HG02981 (cell line): ENCODE data around the gene TOR2A.

Experiments used
- ATAC-seq: cut with Tn5 transposase; IDR thresholded peaks from one replicate; pipeline ENCODE4 v1.9.1; 2021; ENCODE audit warnings: mild to moderate bottlenecking, moderate library complexity; ENCODE audit not compliant: unreplicated experiment

TOR2A gene

DNA sequence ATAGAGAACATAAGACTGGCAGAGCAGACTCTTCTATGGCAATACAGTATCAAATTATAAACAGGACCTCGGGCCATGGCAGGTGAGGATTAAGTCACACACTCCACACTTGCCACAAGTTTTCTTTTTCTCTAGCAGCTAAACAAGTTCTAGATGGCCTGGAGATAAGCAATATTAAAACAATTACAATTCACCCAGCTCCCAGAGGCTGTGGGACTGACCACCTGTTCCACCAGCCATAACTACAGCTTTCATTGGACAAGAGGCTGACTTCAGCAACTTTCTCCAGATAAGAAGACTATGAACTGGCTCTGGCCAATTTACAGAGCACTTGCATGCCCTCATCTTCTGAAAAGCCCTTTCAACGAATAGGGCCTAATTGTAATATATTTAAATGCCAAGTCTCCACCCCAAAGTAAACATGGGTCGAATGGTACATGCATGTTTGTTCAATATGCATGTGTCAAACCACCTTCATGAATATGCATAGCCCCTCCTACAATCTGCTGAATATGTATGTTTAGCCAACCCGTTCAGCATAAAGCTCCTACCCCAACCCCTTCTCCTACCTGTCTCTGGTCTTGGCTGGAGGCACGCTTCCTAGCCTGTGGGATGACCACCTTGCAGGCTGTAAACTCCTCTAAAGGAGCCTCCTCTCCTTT lies 34.4 kb downstream of the TOR2A start:
- ATAC-seq, result no peak

DNA sequence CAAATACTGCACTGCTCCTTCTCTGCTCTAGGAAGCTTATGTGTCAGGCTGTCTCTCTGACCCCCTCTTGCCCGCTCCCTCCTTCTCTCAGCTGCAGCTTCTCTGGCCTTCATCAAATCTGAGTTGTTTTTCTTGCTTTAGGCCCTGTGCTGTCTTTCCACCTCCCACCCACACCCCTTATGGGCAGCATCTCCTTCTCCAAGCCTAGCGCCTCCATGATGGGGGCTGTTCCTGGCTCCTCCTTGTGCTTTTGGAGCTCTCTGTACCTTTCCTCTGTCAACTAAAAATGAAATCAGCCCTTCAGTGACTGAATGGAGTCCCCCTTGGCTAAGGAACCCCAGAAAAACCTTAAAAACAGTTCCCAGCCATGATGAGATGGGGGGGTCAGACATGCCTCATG lies 35.0 kb downstream of the TOR2A start:
- no peak for ATAC-seq

GRCh38 chr9:127698985-127699670 lies 36.0 kb downstream of the TOR2A start:
- peak; percentile 91 for ATAC-seq

GRCh38 chr9:127698386-127698785 lies 36.7 kb downstream of the TOR2A start:
- ATAC-seq, result no peak

- ATAC-seq, result no peak
Measured at GRCh38 chr9:127697575-127697974, 37.5 kb downstream of the TOR2A start.

DNA sequence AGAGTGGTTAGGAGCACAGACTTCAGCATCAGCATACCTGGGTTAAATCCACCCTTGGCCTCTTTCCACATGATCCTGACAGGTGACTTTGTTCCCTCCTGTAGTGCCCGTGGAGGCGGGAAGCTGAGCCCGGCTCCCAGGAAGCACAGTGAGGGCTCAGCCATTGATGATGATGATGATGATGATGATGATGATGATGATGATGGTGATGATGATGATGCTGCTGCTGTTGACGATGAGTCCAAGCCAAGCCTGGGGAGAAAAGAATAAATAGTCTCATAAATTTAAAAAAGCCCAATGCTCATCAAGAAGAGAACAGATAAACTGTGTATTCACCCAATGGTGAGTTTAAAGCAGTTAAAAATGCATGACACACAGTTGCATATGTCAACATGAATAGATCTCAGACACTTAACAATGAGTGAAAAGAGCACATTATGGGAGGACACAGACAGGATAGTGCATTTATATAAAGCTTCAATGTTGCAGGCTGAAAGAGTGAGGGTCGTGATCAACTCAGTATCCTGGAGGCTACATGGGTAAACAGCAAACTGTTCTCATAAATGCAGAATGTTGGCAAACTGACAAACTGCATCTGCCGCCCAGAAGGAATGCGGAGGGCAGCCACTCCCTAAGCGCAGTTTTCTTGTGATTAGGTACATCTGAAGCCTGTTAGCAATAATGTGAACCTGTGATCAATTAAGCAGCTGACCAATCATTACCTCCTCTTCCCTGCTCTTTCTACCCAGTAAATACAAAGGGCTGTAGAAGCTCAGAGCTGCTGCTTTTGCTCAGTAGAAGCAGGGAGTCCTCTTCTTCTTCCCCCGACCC lies 40.0 kb downstream of the TOR2A start:
- ATAC-seq, result no peak

DNA sequence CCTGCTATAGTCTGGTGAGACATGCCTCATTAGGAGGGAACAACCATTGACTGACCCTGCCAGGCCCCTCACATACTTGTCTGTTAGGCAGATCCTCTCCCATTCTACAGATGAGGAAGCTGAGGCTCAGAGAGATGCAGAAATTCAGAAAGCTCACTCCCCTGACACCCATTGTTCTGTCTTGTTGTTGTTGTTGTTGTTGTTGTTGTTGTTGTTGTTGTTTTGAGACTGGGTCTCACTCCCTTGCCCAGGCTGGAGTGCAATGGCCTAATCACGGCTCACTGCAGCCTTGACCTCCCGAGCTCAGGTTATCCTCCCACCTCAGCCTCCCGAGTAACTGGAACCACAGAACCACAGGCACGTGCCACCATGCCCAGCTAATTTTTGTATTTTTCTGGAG lies 41.4 kb downstream of the TOR2A start:
- ATAC-seq, result no peak

GRCh38 chr9:127693143-127693542 lies 42.0 kb downstream of the TOR2A start:
- no peak for ATAC-seq

DNA sequence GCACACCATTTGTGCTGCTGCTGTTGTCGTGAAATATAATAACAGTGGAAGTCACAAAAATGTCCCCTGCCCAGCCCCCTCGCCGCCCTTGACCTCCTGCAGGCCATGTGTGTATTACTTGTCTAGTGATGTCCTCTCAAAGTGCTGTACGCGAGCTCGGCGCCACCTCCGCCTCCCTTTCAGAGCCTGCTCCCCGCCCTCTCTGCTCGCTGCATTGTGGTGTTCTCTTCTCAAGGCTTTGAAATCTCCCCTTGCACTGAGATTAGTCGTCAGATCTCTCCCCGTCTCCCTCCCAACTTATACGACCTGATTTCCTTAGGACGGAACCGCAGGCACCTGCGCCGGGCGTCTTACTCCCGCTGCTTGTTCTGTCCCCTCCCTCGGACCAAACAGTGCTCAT lies 43.0 kb downstream of the TOR2A start:
- ATAC-seq, result no peak

DNA sequence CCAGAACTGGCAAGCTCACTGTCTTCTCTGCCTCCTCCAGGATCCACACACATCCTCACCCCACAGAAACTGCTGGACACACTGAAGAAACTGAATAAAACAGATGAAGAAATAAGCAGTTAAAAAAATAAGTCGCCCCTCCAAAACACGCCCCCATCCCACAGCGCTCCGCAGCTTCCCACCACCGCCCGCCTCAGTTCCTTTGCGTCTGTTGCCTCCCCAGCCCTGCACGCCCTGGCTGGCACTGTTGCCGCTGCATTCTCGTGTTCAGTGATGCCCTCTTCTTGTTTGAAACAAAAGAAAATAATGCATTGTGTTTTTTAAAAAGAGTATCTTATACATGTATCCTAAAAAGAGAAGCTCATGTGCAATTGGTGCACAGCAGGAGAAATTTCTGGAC lies 44.4 kb downstream of the TOR2A start:
- ATAC-seq, result no peak

GRCh38 chr9:127689329-127690000 lies 45.6 kb downstream of the TOR2A start:
- no peak for ATAC-seq

DNA sequence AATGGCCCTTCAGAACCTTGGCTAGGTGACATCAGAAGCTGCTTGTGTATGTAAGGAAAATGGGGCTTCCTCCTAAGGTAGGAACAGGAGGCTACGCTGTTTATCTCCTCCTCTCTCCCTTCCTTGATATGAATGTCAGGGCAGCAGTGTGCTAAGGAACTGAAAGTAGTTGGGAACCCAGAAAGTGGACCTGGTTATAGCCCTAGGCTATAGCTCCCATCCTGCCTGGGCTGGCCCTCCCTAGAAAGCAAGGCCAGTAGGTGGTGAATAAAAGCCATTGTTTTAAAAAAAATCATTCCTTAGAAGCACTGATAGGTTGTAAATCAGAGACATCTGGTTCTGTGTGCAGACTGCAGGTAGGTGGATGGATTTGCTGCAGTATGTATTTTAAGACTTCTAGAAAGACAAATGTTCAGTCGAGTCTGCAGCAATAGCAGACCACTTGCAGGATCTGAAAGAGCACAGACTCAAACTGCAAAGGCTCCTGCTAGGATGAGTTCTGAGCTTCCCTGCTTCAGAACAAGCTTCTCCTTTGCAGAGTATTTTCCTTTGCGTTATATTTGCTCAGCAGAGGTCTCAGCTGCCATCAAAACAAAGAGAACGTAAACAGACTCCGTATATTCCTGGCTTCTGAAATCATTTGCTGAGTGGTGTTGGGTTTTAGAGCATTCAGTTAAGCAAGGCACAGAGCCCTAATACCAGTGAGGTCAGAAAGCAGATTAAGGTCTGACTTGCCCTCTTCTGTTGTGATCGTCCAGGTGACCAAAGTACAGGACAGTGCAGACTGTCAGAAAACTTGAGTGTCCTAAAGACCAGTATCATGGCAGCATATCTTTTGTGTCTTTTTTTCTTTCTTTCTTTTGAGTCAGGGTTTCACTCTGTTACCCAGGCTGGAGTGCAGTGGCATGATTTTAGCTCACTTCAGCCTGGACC lies 48.4 kb downstream of the TOR2A start:
- no peak for ATAC-seq

DNA sequence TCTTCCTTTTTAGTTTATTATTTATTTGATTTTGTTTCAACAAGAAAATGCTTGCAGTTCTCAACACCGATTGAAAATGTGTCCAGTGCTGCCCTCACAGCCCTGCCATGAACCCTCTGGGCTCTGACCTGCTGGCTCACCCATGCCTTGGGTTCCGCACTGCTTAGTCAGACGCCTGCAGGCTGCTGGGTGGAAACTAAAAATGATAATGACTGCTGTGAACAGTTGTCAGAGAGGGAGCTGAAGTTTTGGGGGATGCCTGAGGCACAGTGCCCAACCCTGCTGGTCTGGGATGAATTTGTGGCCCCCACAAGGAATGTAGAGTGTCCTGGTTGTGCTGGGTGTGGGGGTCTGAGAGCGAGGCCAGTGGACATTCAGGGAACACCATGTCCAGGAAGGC lies 50.5 kb downstream of the TOR2A start:
- no peak for ATAC-seq

DNA sequence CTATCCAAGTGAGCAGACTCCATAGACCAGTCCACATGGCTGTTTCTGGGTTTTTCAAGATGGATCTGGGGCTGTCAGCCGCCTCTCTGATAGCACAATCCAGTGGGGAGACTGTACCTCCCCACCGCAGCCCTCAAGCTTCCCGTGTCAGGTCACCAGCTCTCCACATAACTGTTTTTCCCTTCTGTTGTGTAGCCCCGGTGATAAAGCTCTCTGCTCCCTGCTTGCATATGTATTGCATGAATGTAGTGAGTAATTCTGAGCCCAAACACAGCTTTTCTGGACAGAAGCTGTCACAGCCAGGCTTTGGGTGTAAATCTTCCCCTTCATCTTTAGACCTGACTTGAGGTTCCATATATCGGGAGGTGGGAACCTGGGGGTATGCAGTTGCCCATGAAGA lies 51.4 kb downstream of the TOR2A start:
- ATAC-seq, result no peak

- ATAC-seq, result no peak
Measured at GRCh38 chr9:127682351-127683136, 52.5 kb downstream of the TOR2A start.
